ENCODE results near the gene SARS1.

DNA sequence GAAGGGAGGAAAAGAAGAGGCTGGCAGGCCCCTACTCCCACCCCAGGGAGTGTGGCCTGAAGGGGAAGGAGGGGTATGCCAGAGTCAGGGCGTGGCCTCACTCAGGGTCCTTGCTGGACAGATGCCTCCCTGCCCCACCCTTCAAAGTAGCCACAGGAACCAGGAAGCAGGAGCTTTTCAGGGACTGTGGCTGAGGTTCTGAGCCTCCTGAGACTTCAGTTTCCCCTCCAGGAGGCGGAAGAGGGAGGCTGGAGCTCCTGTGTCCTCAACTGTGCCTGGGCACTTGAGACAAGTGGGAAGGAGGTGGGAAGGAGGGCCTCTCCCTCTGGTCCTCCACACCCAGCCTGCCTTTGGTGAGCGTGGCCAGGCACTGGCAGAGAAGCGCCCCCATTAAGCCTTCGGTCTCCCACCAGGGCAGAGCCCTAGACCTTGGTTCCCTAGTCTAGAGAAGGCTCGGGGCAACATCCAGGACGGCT lies 40.9 kb downstream of the SARS1 start:
- TF ChIP-seq, protein P1, sequence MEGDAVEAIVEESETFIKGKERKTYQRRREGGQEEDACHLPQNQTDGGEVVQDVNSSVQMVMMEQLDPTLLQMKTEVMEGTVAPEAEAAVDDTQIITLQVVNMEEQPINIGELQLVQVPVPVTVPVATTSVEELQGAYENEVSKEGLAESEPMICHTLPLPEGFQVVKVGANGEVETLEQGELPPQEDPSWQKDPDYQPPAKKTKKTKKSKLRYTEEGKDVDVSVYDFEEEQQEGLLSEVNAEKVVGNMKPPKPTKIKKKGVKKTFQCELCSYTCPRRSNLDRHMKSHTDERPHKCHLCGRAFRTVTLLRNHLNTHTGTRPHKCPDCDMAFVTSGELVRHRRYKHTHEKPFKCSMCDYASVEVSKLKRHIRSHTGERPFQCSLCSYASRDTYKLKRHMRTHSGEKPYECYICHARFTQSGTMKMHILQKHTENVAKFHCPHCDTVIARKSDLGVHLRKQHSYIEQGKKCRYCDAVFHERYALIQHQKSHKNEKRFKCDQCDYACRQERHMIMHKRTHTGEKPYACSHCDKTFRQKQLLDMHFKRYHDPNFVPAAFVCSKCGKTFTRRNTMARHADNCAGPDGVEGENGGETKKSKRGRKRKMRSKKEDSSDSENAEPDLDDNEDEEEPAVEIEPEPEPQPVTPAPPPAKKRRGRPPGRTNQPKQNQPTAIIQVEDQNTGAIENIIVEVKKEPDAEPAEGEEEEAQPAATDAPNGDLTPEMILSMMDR (IDR thresholded peaks at IDR 0.05; ENCODE audit: borderline replicate concordance, extremely low read depth, low read length, poor library complexity, severe bottlenecking), result no peak
- TF ChIP-seq EZH2 (IDR thresholded peaks at IDR 0.05; ENCODE audit: borderline replicate concordance, low read depth, low read length, severe bottlenecking), result no peak

Data from DND-41 (cell line).